NT2/D1 (cell line): ENCODE results near the gene GDF9.

Source experiments
- SUZ12 ChIP-seq: IDR thresholded peaks from 2 replicates; pipeline ENCODE4 v1.6.1; 2011; ENCODE audit not compliant: insufficient read length, insufficient read depth; ENCODE audit errors: extremely low read depth
- YY1 ChIP-seq: IDR thresholded peaks from 2 replicates; pipeline ENCODE4 v1.6.1; 2011; ENCODE audit not compliant: insufficient read length, insufficient read depth
- ZNF274 ChIP-seq: IDR thresholded peaks from 2 replicates; pipeline ENCODE4 v1.6.1; 2011; ENCODE audit warnings: mild to moderate bottlenecking, low read depth, low read length

DNA sequence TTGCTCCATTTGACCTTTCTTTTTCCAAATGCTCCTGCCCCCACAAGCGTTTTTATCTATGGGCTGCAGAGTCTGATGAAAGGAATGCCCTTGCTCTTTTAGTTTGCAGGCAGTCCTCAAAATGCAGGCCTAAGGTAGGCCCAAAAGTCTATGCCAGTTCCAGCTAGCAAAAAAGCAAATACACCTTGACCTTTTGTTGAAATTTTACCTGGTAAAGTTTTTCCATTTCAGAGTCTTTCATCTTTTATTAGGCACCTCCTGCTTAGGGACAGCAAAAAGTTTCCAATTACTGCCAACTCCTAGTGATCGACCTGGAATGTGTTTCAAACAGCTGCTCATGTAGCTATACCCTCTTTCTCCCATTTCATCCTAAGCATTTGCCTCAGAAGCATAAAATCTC lies 4.5 kb upstream of the GDF9 start:
- TF ChIP-seq SUZ12 (no peak), ZNF274 (no peak), YY1 (no peak)
